ENCODE results near the gene CYB561D1. TPM values are rescaled to one million over a fixed set of nuclear protein-coding genes. Genes with fewer than 3 reads are reported as not detected.
"Not testable (repeated sequence)": the region's sequence is repeated elsewhere in the genome, so short reads cannot be mapped to it uniquely, and the experiment has no call there.

The CYB561D1 gene
- total and polyA plus RNA-seq, 9 donors: 3.9 to 13.8 (median 9.0) TPM

- Histone ChIP-seq H3K4me1 (ENCODE audit: control insufficient read depth, insufficient read depth, low read length) (peaks cover 14% of the 10 kb centered on the region), H3K27me3 (ENCODE audit: control insufficient read depth, insufficient read depth, low read length) (peaks cover 61% of the 10 kb centered on the region), H3K27ac (ENCODE audit: low read length) (peak overlapping the region; percentile 85), H3K9me3 (replicated peaks; ENCODE audit: control insufficient read depth, low read depth, low read length) (no peaks in the 10 kb centered on the region), H3K4me3 (ENCODE audit: low read length) (peak overlapping the region; percentile 48), H3K36me3 (ENCODE audit: control insufficient read depth, insufficient read depth, low read length) (no peaks in the 10 kb centered on the region)
- peak; percentile 76 for DNase-seq
- 18% methylated on average over 7 of the region's 23 CpGs for WGBS (ENCODE audit: insufficient coverage)
These were observed 26.6 kb upstream of the CYB561D1 start for GRCh38 chr1:109467301-109467777.

GRCh38 chr1:109468061-109468460, 25.8 kb upstream of the CYB561D1 start:
- Histone ChIP-seq H3K27me3 (ENCODE audit: control insufficient read depth, insufficient read depth, low read length) (peaks cover 61% of the 10 kb centered on the region), H3K4me1 (ENCODE audit: control insufficient read depth, insufficient read depth, low read length) (peaks cover 19% of the 10 kb centered on the region), H3K9me3 (replicated peaks; ENCODE audit: control insufficient read depth, low read depth, low read length) (no peaks in the 10 kb centered on the region), H3K36me3 (ENCODE audit: control insufficient read depth, insufficient read depth, low read length) (no peaks in the 10 kb centered on the region), H3K27ac (ENCODE audit: low read length) (peak overlapping the region; percentile 85), H3K4me3 (ENCODE audit: low read length) (peak overlapping the region; percentile 48)
- DNase-seq: no peak
- 67% methylated on average over 1 of the region's 1 CpG for WGBS (ENCODE audit: insufficient coverage)

DNA sequence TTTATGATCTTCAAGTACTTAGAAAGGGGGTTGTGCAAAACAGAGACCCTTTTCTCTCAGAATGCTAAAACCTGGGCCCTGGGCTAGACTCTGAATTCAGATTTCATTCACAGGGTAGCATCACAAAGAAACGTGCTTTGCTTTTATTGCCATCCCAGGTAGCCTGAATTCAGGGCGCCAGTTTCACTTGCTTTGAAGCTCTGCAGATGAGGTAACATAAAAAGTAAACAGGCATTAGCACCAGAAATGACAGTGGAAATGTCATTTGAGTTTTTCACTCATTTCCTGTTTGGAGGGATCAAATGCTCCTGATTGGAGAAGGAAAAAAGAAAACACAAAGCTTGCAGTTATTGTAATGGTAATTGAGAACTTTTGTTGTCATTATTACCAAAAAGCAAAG, 25.0 kb upstream of the CYB561D1 start:
- H3K4me3 ChIP-seq (ENCODE audit: low read length): no peak overlapping the region
- peaks cover 61% of the 10 kb centered on the region for H3K27me3 ChIP-seq (ENCODE audit: control insufficient read depth, insufficient read depth, low read length)
- WGBS (ENCODE audit: insufficient coverage): 8% methylated on average over 2 of the region's 2 CpGs
- DNase-seq: no peak
- no peaks in the 10 kb centered on the region for H3K9me3 ChIP-seq (replicated peaks; ENCODE audit: control insufficient read depth, low read depth, low read length)
- H3K27ac ChIP-seq (ENCODE audit: low read length): no peak overlapping the region
- H3K36me3 ChIP-seq (ENCODE audit: control insufficient read depth, insufficient read depth, low read length): no peaks in the 10 kb centered on the region
- peaks cover 22% of the 10 kb centered on the region for H3K4me1 ChIP-seq (ENCODE audit: control insufficient read depth, insufficient read depth, low read length)

DNA sequence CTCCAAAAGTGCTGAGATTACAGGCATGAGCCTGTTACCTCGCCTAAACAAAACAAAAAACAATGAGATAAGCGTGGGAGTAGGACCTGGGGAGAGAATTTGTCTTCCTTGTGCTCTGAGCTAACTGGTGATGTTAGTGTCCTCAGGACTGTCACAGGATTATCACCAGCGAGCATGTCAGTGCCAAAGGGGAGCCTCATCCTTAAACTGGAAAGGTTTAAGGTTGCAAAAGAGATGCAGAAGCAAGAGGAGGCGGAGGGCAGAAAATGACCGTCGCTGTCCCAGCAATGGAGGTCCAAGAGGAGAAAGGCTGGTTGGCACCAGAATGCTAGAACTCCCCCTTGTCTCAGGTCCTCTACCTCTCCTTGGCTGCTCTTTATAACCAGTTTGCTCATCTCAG, 23.6 kb upstream of the CYB561D1 start:
- Histone ChIP-seq H3K4me3 (ENCODE audit: low read length) (no peak overlapping the region), H3K4me1 (ENCODE audit: control insufficient read depth, insufficient read depth, low read length) (peaks cover 24% of the 10 kb centered on the region), H3K36me3 (ENCODE audit: control insufficient read depth, insufficient read depth, low read length) (peaks cover 2% of the 10 kb centered on the region), H3K27ac (ENCODE audit: low read length) (no peak overlapping the region), H3K9me3 (replicated peaks; ENCODE audit: control insufficient read depth, low read depth, low read length) (no peaks in the 10 kb centered on the region), H3K27me3 (ENCODE audit: control insufficient read depth, insufficient read depth, low read length) (peaks cover 54% of the 10 kb centered on the region)
- DNase-seq: no peak
- 29% methylated on average over 2 of the region's 6 CpGs for WGBS (ENCODE audit: insufficient coverage)

DNA sequence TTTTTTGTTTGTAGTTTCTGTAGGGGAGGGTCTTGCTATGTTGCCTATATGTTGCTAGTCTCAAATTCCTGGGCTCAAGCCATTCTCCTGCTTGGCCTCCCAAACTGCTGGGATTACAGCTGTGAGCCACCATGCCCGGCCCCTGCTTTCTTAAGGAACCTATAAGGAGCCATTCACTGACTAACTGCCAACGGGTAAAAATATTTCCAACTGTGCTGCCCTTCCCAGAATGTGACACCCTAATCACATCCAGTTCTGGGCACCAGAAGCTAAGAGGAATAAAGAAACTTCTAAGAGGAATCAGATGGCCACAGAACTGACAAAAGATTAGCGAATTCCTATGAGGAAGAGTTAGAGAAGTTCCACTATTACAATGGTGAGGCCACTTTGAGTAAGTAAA, 21.1 kb upstream of the CYB561D1 start:
- Histone ChIP-seq H3K4me1 (ENCODE audit: control insufficient read depth, insufficient read depth, low read length) (peaks cover 18% of the 10 kb centered on the region), H3K27me3 (ENCODE audit: control insufficient read depth, insufficient read depth, low read length) (peaks cover 41% of the 10 kb centered on the region), H3K4me3 (ENCODE audit: low read length) (no peak overlapping the region), H3K9me3 (replicated peaks; ENCODE audit: control insufficient read depth, low read depth, low read length) (no peaks in the 10 kb centered on the region), H3K36me3 (ENCODE audit: control insufficient read depth, insufficient read depth, low read length) (peaks cover 11% of the 10 kb centered on the region), H3K27ac (ENCODE audit: low read length) (peak overlapping the region; percentile 56)
- no peak for DNase-seq
- WGBS (ENCODE audit: insufficient coverage): 35% methylated on average over 2 of the region's 3 CpGs

- peaks cover 18% of the 10 kb centered on the region for H3K4me1 ChIP-seq (ENCODE audit: control insufficient read depth, insufficient read depth, low read length)
These were observed 20.4 kb upstream of the CYB561D1 start for GRCh38 chr1:109473284-109474057.

DNA sequence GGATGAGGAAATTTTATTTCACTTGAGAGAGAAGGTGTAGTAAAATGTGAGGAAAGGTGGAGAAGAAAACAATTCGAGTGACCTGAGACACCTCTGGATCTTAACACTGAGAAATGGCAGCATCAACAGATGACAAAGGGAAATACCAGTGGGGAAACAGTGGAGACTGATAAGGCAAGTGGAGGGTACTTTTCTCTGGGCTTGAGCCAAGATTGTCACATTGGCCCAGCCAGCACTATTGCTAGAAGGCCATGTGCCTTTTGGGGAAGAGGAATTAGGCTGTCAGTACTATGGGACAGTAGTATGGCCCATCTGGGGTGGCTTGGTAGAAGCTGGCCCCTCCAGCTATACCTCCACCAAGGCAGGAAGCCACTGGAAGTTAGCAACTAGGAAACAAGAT, 19.2 kb upstream of the CYB561D1 start:
- H3K4me1 ChIP-seq (ENCODE audit: control insufficient read depth, insufficient read depth, low read length): peaks cover 26% of the 10 kb centered on the region
- H3K9me3 ChIP-seq (replicated peaks; ENCODE audit: control insufficient read depth, low read depth, low read length): no peaks in the 10 kb centered on the region
- H3K4me3 ChIP-seq (ENCODE audit: low read length): no peak overlapping the region
- no peak for DNase-seq
- no peak overlapping the region for H3K27ac ChIP-seq (ENCODE audit: low read length)
- peaks cover 23% of the 10 kb centered on the region for H3K36me3 ChIP-seq (ENCODE audit: control insufficient read depth, insufficient read depth, low read length)
- WGBS (ENCODE audit: insufficient coverage): 65% methylated on average over 1 of the region's 1 CpG
- H3K27me3 ChIP-seq (ENCODE audit: control insufficient read depth, insufficient read depth, low read length): peaks cover 40% of the 10 kb centered on the region

More at GRCh38 chr1:109473284-109474057, 20.4 kb upstream of the CYB561D1 start:
- 86% methylated on average over 6 of the region's 12 CpGs for WGBS (ENCODE audit: insufficient coverage)
- Histone ChIP-seq H3K36me3 (ENCODE audit: control insufficient read depth, insufficient read depth, low read length) (peaks cover 18% of the 10 kb centered on the region), H3K27ac (ENCODE audit: low read length) (peak overlapping the region; percentile 56), H3K27me3 (ENCODE audit: control insufficient read depth, insufficient read depth, low read length) (peaks cover 41% of the 10 kb centered on the region)
- not testable (repeated sequence) for H3K9me3 ChIP-seq (replicated peaks; ENCODE audit: control insufficient read depth, low read depth, low read length); DNase-seq; H3K4me3 ChIP-seq (ENCODE audit: low read length)

DNA sequence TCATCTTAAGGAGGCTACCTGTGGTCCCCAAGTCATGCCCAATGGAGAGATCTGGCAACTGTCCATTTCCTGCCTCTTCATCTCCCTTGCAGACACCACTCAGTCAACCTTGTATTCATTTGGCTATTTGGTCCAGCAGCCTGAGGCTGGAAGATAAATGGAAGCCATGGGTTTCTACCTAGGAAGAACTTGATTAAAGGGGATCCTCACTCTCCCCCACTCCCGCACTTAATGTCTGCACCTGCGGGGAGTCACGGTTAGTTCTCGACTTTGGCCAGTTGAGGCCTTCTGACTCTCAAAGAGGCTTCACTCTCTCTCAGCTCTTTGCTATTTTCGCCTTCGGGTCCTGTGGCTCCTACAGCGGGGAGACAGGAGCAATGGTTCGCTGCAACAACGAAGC, 18.6 kb upstream of the CYB561D1 start:
- Histone ChIP-seq H3K27me3 (ENCODE audit: control insufficient read depth, insufficient read depth, low read length) (peaks cover 37% of the 10 kb centered on the region), H3K9me3 (replicated peaks; ENCODE audit: control insufficient read depth, low read depth, low read length) (no peaks in the 10 kb centered on the region), H3K36me3 (ENCODE audit: control insufficient read depth, insufficient read depth, low read length) (peaks cover 28% of the 10 kb centered on the region), H3K27ac (ENCODE audit: low read length) (no peak overlapping the region), H3K4me3 (ENCODE audit: low read length) (no peak overlapping the region), H3K4me1 (ENCODE audit: control insufficient read depth, insufficient read depth, low read length) (peaks cover 26% of the 10 kb centered on the region)
- no peak for DNase-seq
- WGBS (ENCODE audit: insufficient coverage): 82% methylated on average over 9 of the region's 9 CpGs

- peaks cover 35% of the 10 kb centered on the region for H3K4me1 ChIP-seq (ENCODE audit: control insufficient read depth, insufficient read depth, low read length)
- no peak overlapping the region for H3K27ac ChIP-seq (ENCODE audit: low read length)
- peaks cover 29% of the 10 kb centered on the region for H3K27me3 ChIP-seq (ENCODE audit: control insufficient read depth, insufficient read depth, low read length)
- H3K4me3 ChIP-seq (ENCODE audit: low read length): no peak overlapping the region
- WGBS (ENCODE audit: insufficient coverage): 83% methylated on average over 2 of the region's 8 CpGs
- H3K9me3 ChIP-seq (replicated peaks; ENCODE audit: control insufficient read depth, low read depth, low read length): no peaks in the 10 kb centered on the region
- peaks cover 34% of the 10 kb centered on the region for H3K36me3 ChIP-seq (ENCODE audit: control insufficient read depth, insufficient read depth, low read length)
- DNase-seq: no peak
These were observed 17.1 kb upstream of the CYB561D1 start for GRCh38 chr1:109476825-109477224.

- no peaks in the 10 kb centered on the region for H3K9me3 ChIP-seq (replicated peaks; ENCODE audit: control insufficient read depth, low read depth, low read length)
- H3K27me3 ChIP-seq (ENCODE audit: control insufficient read depth, insufficient read depth, low read length): peaks cover 29% of the 10 kb centered on the region
- no peak for DNase-seq
- peaks cover 32% of the 10 kb centered on the region for H3K4me1 ChIP-seq (ENCODE audit: control insufficient read depth, insufficient read depth, low read length)
- 58% methylated on average over 5 of the region's 6 CpGs for WGBS (ENCODE audit: insufficient coverage)
- peaks cover 34% of the 10 kb centered on the region for H3K36me3 ChIP-seq (ENCODE audit: control insufficient read depth, insufficient read depth, low read length)
- no peak overlapping the region for H3K4me3 ChIP-seq (ENCODE audit: low read length)
- no peak overlapping the region for H3K27ac ChIP-seq (ENCODE audit: low read length)
These were observed 16.1 kb upstream of the CYB561D1 start for GRCh38 chr1:109477821-109478220.

Data from muscle of leg (tissue), 11 donors.